Suppressor macrophage (primary cell): ENCODE results near the gene ZNF423.

ENCODE experiments used
- DNase-seq, 4 experiments: peaks; one replicate each; pipeline ENCODE4 v3.0.0-alpha.2; 2020 to 2022

The ZNF423 gene

GRCh38 chr16:49716339-49716934 lies 139.5 kb downstream of the ZNF423 start:
- DNase-seq = no peak

GRCh38 chr16:49713770-49714169 lies 142.1 kb downstream of the ZNF423 start:
- DNase-seq = no peak

- DNase-seq = no peak
Measured at GRCh38 chr16:49712542-49712941, 143.4 kb downstream of the ZNF423 start.

GRCh38 chr16:49712106-49712505 lies 143.8 kb downstream of the ZNF423 start:
- DNase-seq = no peak

GRCh38 chr16:49709057-49709456 lies 146.9 kb downstream of the ZNF423 start:
- no peak for DNase-seq

- DNase-seq = no peak
Measured at GRCh38 chr16:49708491-49708890, 147.4 kb downstream of the ZNF423 start.

GRCh38 chr16:49706620-49707355 lies 149.1 kb downstream of the ZNF423 start:
- DNase-seq = no peak

GRCh38 chr16:49704586-49705155 lies 151.2 kb downstream of the ZNF423 start:
- peak in 3 of 4 experiments; percentile 4 to 19 (median 10) for DNase-seq

GRCh38 chr16:49703483-49703882 lies 152.4 kb downstream of the ZNF423 start:
- DNase-seq = no peak

GRCh38 chr16:49701789-49702494 lies 154.0 kb downstream of the ZNF423 start:
- DNase-seq = no peak

- no peak for DNase-seq
Measured at GRCh38 chr16:49701065-49701685, 154.7 kb downstream of the ZNF423 start.

- no peak for DNase-seq
Measured at GRCh38 chr16:49700251-49701064, 155.5 kb downstream of the ZNF423 start.

GRCh38 chr16:49699841-49700175 lies 156.1 kb downstream of the ZNF423 start:
- no peak for DNase-seq

GRCh38 chr16:49698931-49699840 lies 156.7 kb downstream of the ZNF423 start:
- no peak for DNase-seq

GRCh38 chr16:49698453-49698815 lies 157.5 kb downstream of the ZNF423 start:
- DNase-seq = no peak

- DNase-seq = no peak
Measured at GRCh38 chr16:49697631-49698452, 158.1 kb downstream of the ZNF423 start.

- DNase-seq = no peak
Measured at GRCh38 chr16:49696414-49697101, 159.4 kb downstream of the ZNF423 start.

- no peak for DNase-seq
Measured at GRCh38 chr16:49695782-49696413, 160.0 kb downstream of the ZNF423 start.

- no peak for DNase-seq
Measured at GRCh38 chr16:49693445-49693844, 162.5 kb downstream of the ZNF423 start.
